GM12801 (cell line): ENCODE measurements around the gene ECPAS.

Source experiments
- TF ChIP-seq, protein P1 (sequence below): IDR thresholded peaks from one replicate; pipeline ENCODE4 v1.5.1; 2011; ENCODE audit warnings: control low read depth; ENCODE audit not compliant: insufficient read length; ENCODE audit errors: extremely low read depth

ECPAS gene

DNA sequence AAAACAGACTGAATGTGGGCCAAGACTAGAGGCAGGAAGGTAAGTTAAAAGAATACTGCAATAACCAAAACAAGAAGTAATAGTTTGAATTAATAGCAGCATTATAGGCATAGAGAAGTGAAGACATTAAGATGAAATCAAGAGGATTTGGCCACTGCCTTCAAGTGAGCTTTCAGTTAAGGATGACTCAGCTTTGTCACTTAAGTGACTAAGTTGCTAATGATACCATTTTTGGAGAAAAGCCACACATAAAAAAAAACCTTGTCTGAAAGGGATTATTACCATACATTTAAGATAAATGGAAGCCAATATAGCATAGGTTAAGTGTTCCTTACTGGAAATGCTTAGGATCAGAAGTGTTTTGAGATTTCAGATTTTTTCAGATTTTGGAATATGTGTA lies 57.0 kb downstream of the ECPAS start:
- TF ChIP-seq, protein P1, sequence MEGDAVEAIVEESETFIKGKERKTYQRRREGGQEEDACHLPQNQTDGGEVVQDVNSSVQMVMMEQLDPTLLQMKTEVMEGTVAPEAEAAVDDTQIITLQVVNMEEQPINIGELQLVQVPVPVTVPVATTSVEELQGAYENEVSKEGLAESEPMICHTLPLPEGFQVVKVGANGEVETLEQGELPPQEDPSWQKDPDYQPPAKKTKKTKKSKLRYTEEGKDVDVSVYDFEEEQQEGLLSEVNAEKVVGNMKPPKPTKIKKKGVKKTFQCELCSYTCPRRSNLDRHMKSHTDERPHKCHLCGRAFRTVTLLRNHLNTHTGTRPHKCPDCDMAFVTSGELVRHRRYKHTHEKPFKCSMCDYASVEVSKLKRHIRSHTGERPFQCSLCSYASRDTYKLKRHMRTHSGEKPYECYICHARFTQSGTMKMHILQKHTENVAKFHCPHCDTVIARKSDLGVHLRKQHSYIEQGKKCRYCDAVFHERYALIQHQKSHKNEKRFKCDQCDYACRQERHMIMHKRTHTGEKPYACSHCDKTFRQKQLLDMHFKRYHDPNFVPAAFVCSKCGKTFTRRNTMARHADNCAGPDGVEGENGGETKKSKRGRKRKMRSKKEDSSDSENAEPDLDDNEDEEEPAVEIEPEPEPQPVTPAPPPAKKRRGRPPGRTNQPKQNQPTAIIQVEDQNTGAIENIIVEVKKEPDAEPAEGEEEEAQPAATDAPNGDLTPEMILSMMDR = no peak

DNA sequence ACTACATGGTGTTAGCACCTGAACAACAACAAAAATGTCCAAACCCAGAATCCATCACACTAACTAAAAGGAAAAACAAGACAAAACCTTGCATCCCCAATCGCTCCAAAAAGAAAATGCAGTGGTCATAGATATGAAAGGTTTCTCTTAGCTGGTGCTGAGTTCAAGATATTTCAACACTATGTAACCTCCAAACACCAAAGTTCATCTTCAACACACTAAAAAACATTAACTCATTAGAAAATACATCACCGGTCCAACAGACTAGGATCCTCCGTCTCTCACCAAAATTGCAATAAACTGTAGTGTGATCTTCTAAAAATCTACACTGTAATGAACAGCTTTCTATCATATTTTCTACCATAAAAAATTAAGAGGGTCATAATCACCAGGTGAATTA lies 60.8 kb downstream of the ECPAS start:
- TF ChIP-seq, protein P1 = no peak

DNA sequence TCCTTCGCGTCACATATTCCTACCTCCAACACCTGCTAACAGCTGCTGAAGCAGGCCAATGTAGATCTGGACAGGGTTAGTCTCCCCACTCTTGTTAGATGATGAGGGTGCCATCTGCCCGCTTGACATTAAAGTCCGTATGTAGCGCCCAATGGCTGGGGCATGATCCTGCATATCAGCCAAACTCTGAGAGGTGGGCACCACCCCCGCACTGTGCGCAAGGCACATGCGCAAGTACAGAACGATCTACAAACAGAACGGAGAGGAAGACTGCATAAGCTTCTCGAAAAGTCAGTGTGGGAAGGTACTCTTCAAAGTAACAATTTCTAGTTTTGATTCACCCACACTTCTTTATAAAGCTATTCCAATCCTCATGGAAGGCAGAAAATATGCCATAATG lies 69.8 kb downstream of the ECPAS start:
- TF ChIP-seq, protein P1 = no peak

DNA sequence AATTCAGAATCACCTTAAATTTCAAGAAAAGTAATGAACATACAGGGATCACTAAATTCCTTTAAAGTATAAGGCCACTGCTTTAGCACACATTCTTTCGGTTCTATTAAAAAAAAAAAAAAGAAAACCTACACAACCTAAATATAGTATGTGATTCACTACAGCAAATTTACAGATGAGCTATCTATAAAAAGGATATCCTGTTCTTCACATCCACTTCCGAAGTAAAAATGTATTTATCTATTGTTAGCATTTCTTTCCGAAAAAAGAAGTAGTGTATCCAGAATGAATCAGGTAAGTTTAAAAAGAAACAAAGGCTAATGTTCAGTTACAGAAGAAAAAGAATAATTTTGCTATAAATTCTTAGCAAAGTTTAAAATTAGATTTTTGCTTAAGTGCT lies 70.2 kb downstream of the ECPAS start:
- TF ChIP-seq, protein P1 = no peak

DNA sequence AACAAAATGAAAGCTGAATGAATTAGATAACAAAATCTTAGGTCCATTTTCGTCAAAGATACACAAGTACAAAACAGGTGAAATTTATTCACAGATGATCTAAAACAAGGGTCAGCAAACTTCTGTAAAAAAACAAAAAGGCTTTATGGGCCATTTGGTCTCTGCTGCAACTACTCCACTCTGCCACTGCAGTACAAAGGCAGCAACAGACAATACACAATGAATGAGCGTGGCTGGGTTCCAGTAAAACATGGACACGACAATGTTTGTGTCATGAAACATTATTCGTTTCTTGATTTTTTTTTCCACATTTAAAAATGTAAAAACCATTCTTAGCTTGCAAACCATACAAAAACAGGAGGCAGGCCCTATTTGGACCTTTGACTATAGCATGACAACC lies 71.9 kb downstream of the ECPAS start:
- TF ChIP-seq, protein P1 = no peak

DNA sequence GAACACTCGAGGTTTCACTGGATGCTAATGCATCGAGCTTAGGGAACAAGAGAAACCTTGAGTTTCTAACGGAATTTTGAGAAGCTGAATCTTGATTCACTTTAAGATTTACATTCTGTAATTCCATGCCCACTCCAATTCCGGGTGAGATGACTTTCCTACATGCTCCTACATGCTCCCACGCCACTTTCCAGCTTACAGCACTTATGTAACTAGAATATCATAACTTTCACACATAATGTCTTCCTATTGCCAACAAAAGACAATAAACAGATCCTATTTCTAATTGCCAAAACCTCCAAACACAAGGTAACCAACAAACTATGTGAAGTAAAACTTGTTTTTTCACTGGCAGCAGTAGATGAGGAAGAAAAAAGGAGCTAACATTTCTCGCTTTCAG lies 72.9 kb downstream of the ECPAS start:
- TF ChIP-seq, protein P1 = no peak

DNA sequence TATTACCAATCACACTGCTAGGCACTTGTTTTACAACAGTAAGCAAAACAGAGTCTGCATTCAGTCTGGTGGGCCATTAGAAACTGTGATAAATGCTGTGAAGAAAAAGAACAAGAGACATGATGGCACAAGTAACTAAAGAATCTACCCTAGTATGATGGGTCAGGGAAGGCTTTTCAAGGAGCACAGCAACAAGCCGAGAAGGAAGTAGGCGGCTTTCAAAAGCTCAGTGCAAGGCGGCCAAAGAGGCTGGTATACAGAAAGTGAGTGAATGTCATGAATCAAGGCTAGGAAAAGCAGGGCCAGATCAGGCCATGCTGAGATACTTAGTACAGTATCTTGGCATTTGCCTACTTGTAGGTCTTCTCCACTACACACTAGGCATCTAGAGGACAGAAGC lies 76.4 kb downstream of the ECPAS start:
- TF ChIP-seq, protein P1 = no peak

DNA sequence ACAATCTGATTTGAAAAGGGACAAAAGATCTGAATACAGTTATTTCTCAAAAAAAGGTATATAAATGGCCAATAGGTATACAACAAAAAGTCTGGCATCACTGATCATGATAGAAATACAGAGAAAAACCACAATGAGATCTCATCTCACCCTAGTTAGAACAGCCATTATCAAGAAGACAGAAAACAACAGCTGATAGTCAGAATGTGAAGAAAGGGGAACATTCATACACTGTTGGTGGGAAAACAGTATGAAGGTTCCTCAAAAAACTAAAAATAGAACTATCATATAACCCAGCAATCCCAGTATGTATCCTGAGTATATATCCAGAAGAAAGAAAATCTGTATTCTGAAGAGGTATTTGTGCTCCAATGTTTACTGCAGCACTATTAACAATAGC lies 78.5 kb downstream of the ECPAS start:
- TF ChIP-seq, protein P1 = no peak
